Osteocyte (in vitro differentiated cells): ENCODE results near the gene FTMT. TPM values are rescaled to one million over a fixed set of nuclear protein-coding genes. Genes with fewer than 3 reads are reported as not detected.
"Not testable (repeated sequence)": the region's sequence is repeated elsewhere in the genome, so short reads cannot be mapped to it uniquely, and the experiment has no call there.

Source experiments
- DNase-seq: peaks from one replicate; pipeline ENCODE4 v3.0.0; 2021; ENCODE audit warnings: mixed read lengths; ENCODE audit not compliant: unreplicated experiment; ENCODE audit errors: extremely low spot score
- H3K27ac Mint-ChIP-seq: one replicate; pipeline ENCODE4 v1.8.0; 2021; ENCODE audit warnings: mild to moderate bottlenecking, mixed read lengths; ENCODE audit not compliant: unreplicated experiment
- H3K27me3 Mint-ChIP-seq: one replicate; pipeline ENCODE4 v1.8.0; 2021; ENCODE audit warnings: mixed read lengths; ENCODE audit not compliant: unreplicated experiment
- H3K36me3 Mint-ChIP-seq: one replicate; pipeline ENCODE4 v1.8.0; 2021; ENCODE audit warnings: mixed read lengths; ENCODE audit not compliant: unreplicated experiment
- H3K4me1 Mint-ChIP-seq: one replicate; pipeline ENCODE4 v1.8.0; 2021; ENCODE audit warnings: mixed read lengths; ENCODE audit not compliant: unreplicated experiment
- H3K4me3 Mint-ChIP-seq: one replicate; pipeline ENCODE4 v1.8.0; 2021; ENCODE audit warnings: mild to moderate bottlenecking, moderate library complexity, mixed read lengths; ENCODE audit not compliant: unreplicated experiment
- H3K9me3 Mint-ChIP-seq: one replicate; pipeline ENCODE4 v1.8.0; 2021; ENCODE audit warnings: mixed read lengths; ENCODE audit not compliant: unreplicated experiment
- long read RNA-seq: library from polyadenylated mRNA; unstranded; transcript quantifications from one replicate; pipeline ENCODE4 v2.0.0, GENCODE V29; 2021
- total RNA-seq: library from RNA; stranded (reverse); gene quantifications from 2 replicates; pipeline ENCODE4 v1.2.1, GENCODE V29; 2021
- TF ChIP-seq, protein P1 (sequence below): fragments of 200-600 bp; sonication (generic); IDR thresholded peaks from 2 replicates; pipeline ENCODE4 v1.5.0; 2021; ENCODE audit warnings: antibody characterized with exemption, mild to moderate bottlenecking, moderate library complexity

The FTMT gene
- not detected in 2 replicates for total RNA-seq
- long read RNA-seq, result 0 reads

DNA sequence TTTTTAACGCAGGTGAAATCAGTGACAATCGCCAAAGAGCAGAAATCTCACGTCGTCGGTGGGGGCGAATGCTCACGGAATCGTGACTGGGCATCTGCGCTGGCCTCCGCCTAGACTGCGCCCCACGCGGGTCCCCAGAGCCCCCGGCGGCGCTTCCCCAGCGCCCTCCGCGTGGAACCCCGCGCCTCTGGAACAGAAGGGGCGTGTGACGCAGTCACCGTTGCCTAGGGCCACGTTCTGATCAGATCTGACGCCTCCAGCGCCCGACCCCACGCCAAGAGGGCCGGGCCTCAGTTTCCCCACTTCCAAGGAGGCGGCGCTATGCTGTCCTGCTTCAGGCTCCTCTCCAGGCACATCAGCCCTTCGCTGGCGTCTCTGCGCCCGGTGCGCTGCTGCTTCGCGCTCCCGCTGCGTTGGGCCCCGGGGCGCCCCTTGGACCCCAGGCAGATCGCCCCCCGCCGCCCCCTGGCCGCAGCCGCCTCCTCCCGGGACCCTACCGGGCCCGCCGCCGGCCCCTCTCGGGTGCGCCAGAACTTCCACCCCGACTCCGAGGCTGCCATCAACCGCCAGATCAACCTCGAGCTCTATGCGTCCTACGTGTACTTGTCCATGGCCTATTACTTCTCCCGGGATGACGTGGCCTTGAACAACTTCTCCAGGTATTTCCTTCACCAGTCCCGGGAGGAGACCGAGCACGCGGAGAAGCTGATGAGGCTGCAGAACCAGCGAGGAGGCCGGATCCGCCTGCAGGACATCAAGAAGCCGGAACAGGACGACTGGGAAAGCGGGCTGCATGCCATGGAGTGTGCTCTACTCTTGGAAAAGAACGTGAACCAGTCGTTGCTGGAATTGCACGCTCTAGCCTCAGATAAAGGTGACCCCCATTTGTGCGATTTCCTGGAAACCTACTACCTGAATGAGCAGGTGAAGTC lies at the start of gene FTMT:
Gene FTMT, plus strand, starts transcription at position 240 of the 932 bp plus-strand sequence. Its CDS starts 82 bp downstream, at position 322.
- DNase-seq, result no peak
- Mint-ChIP-seq H3K27ac (no peak within 1 kb of the TSS), H3K4me1 (no peaks in the 10 kb centered on the region), H3K9me3 (peaks cover 6% of the 10 kb centered on the region), H3K4me3 (no peak within 1 kb of the TSS), H3K36me3 (no peaks in the 10 kb centered on the region), H3K27me3 (peaks cover 5% of the 10 kb centered on the region)
- TF ChIP-seq, protein P1, sequence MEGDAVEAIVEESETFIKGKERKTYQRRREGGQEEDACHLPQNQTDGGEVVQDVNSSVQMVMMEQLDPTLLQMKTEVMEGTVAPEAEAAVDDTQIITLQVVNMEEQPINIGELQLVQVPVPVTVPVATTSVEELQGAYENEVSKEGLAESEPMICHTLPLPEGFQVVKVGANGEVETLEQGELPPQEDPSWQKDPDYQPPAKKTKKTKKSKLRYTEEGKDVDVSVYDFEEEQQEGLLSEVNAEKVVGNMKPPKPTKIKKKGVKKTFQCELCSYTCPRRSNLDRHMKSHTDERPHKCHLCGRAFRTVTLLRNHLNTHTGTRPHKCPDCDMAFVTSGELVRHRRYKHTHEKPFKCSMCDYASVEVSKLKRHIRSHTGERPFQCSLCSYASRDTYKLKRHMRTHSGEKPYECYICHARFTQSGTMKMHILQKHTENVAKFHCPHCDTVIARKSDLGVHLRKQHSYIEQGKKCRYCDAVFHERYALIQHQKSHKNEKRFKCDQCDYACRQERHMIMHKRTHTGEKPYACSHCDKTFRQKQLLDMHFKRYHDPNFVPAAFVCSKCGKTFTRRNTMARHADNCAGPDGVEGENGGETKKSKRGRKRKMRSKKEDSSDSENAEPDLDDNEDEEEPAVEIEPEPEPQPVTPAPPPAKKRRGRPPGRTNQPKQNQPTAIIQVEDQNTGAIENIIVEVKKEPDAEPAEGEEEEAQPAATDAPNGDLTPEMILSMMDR, result no peak

DNA sequence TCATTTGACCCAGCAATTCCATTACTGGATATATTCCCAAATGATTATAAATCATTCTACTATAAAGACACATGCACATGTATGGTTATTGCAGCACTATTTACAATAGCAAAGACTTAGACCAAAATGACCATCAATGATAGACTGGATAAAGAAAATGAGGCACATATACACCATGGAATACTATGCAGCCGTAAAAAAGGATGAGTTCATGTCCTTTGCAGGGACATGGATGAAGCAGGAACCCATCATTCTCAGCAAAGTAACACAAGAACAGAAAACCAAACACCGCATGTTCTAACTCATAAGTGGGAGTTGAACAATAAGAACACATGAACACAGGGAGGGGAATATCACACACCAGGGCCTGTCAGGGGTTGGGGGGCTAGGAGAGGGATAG lies 46.4 kb upstream of the FTMT start:
- not testable (repeated sequence) for H3K27me3 Mint-ChIP-seq, H3K36me3 Mint-ChIP-seq, H3K27ac Mint-ChIP-seq, H3K4me3 Mint-ChIP-seq, H3K9me3 Mint-ChIP-seq, H3K4me1 Mint-ChIP-seq, DNase-seq

DNA sequence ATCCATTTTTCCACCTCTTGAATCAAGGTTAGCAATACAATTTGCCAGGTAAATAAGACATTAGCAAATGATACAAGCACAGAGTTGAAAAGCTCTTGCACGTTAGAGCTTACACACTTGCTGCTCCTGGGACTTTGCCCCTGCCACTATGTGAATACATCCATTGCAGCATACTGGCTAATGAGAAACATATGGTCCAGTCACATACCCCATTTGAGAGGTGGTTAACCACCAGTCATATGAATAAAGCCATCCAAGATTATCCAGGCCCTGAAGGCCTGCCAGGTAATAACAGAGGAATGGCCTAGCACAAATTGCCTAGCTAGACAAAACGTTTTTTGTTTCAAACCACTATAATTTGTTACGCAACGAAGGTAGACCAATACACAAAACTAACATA lies 45.8 kb upstream of the FTMT start:
- Mint-ChIP-seq H3K4me3 (no peak overlapping the region), H3K27ac (no peak overlapping the region)

DNA sequence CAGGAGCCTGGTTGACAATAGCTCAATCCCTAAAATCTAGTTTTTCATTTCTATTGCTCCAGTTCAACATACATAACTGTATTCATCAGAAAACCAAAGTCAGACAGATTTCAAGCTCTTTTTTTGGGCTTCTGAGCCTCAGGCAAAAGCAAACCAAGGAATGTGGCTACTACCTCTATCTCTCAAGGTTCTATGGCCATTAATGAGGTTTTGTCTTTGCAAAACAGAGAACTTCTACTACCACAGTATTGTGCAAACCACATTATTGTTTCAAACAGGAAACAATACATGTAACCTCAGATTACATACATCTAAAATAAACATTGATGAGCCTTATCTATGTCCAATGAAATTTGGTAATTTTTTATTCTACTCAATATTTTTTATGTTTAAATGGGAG lies 35.5 kb upstream of the FTMT start:
- Mint-ChIP-seq H3K27me3 (peaks cover 8% of the 10 kb centered on the region), H3K9me3 (no peaks in the 10 kb centered on the region), H3K4me1 (no peaks in the 10 kb centered on the region), H3K4me3 (no peak overlapping the region), H3K27ac (no peak overlapping the region), H3K36me3 (no peaks in the 10 kb centered on the region)
- TF ChIP-seq, protein P1, result no peak
- DNase-seq, result no peak

More for the DNA sequence above, 45.8 kb upstream of the FTMT start:
- H3K9me3 Mint-ChIP-seq, result peaks cover 8% of the 10 kb centered on the region
- no peaks in the 10 kb centered on the region for H3K27me3 Mint-ChIP-seq
- no peaks in the 10 kb centered on the region for H3K4me1 Mint-ChIP-seq
- DNase-seq, result no peak
- TF ChIP-seq, protein P1, result no peak
- no peaks in the 10 kb centered on the region for H3K36me3 Mint-ChIP-seq

DNA sequence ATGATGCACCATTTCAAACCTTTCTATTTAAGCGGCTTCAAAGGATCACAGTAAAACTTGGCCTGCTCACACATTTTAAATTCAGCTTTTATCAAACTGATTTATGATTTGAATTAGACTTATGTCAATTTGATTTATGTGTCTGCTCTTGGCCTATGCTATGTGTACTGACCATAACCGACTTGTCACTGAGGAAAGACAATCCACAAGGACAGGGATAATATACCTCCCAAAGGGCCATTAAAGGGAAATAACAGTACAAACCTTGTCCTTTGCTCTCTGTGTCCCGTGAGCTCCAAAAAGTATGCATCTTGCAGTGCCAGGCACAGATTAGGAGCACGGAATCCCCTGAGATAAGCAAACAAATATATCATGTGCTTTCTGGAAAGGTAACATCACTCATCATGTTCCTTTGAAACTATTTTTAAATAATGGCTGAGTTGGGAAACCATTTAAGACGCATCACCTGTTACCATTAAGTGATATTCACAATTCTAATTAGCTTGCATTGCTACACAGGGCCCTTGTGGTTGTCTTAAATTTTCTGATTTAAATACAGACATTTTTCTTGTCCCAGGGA lies 31.9 kb upstream of the FTMT start:
- DNase-seq, result no peak
- no peak overlapping the region for H3K4me3 Mint-ChIP-seq
- no peaks in the 10 kb centered on the region for H3K36me3 Mint-ChIP-seq
- no peaks in the 10 kb centered on the region for H3K4me1 Mint-ChIP-seq
- H3K9me3 Mint-ChIP-seq, result peaks cover 9% of the 10 kb centered on the region
- no peak overlapping the region for H3K27ac Mint-ChIP-seq
- TF ChIP-seq, protein P1, result no peak
- H3K27me3 Mint-ChIP-seq, result peaks cover 8% of the 10 kb centered on the region
